Smooth muscle cell of the pulmonary artery (primary cell): ENCODE results near the gene PDK3. TPM values are rescaled to one million over a fixed set of nuclear protein-coding genes. Genes with fewer than 3 reads are reported as not detected.

Experiments
- total RNA-seq: library from RNA; depleted of rRNA; stranded (reverse); fragments of >200 nt; gene quantifications from 2 replicates; pipeline ENCODE4 v1.2.3, GENCODE V29; 2014

The PDK3 gene
- 21.3 and 32.3 TPM in 2 replicates for total RNA-seq

GRCh38 chrX:24464836-24465531 lies at the start of gene PDK3:
Gene PDK3, plus strand, starts transcription at chrX:24465286. Its CDS starts 170 bp downstream, at chrX:24465456.

Other genes starting within 250 kb of the PDK3 start
- not detected in 2 replicates for gene SUPT20HL2, start 151.2 kb upstream of the PDK3 start, total RNA-seq
- gene SUPT20HL1, start 104.6 kb upstream of the PDK3 start, total RNA-seq, result 0.07 TPM in 1 of 2 replicates, not detected in the other
- gene PCYT1B, start 182.1 kb downstream of the PDK3 start, total RNA-seq, result 0.76 and 0.91 TPM in 2 replicates
- 7.6 and 9.1 TPM in 2 replicates for gene POLA1, start 228.6 kb downstream of the PDK3 start, total RNA-seq